HCT116 (cell line): ENCODE results near the gene IYD. TPM values are rescaled to one million over a fixed set of nuclear protein-coding genes. Genes with fewer than 3 reads are reported as not detected.

Experiments
- ATAC-seq: fragments of 200-7000 bp; cut with Tn5 transposase; 2 replicates; pipeline ENCODE4 v1.9.1; 2020; ENCODE audit warnings: mild to moderate bottlenecking, moderate library complexity
- BruUV-seq: library from RNA; stranded (reverse); fragments of 400-500 nt; replicated peaks from 2 replicates; lab custom pipeline; 2021; lab: Mats Ljungman, UMichigan
- CTCF ChIA-PET: fragments of 300-600 bp; sonication (Branson Sonifier 250); formaldehyde crosslinking; loops from one replicate; lab custom pipeline; 2021; ENCODE audit warnings: antibody characterized with exemption; lab: Charles Lee
- POLR2A ChIA-PET: fragments of 300-600, 350-600 bp; sonication (Branson Sonifier 250); formaldehyde crosslinking; loops from one replicate; lab custom pipeline; 2021; ENCODE audit warnings: antibody characterized with exemption; lab: Charles Lee
- RAD21 ChIA-PET, 2 experiments: fragments of 300-600 bp; sonication (Branson Sonifier 250); formaldehyde crosslinking; loops; one replicate each; lab custom pipeline; 2023; ENCODE audit warnings: low total read pairs in 2 of 2; ENCODE audit not compliant: uncharacterized antibody in 2 of 2, unreplicated experiment in 2 of 2, low non-redundant PET in 1 of 2; lab: Charles Lee
- DNase-seq: peaks from one replicate; pipeline ENCODE4 v3.0.0-alpha.2; 2010; ENCODE audit warnings: low read depth, low spot score
- H2AFZ ChIP-seq: fragments of 200-600 bp; shearing (Covaris generic), sonication (generic); 2 replicates; pipeline ENCODE4 v1.6.1; 2017; ENCODE audit warnings: low read depth, mixed run types, mixed read lengths, antibody characterized with exemption, low read length; ENCODE audit not compliant: poor library complexity, severe bottlenecking
- H3K27ac ChIP-seq: 2 replicates; pipeline ENCODE4 v1.5.1; 2012; ENCODE audit warnings: low read depth, low read length
- H3K27me3 ChIP-seq: fragments of 200-600 bp; sonication (generic); 2 replicates; pipeline ENCODE4 v1.6.1; 2016; ENCODE audit warnings: mixed run types, low read length, mixed read lengths; ENCODE audit not compliant: insufficient read depth
- H3K36me3 ChIP-seq, 2 experiments: fragments of 200-500 bp in 1 of 2; fragments of 200-600 bp in 1 of 2; sonication (Bioruptor generic) in 1 of 2; sonication (generic) in 1 of 2; 2 replicates each; pipeline versions ENCODE4 v1.5.1 to v1.6.1; 2014 to 2016; ENCODE audit warnings: low read length in 2 of 2, inconsistent platforms in 1 of 2, mixed read lengths in 1 of 2, mixed run types in 1 of 2; ENCODE audit not compliant: insufficient read depth in 2 of 2, control insufficient read depth in 1 of 2
- H3K4me1 ChIP-seq, 2 experiments: fragments of 200-600 bp in 1 of 2; sonication (generic) in 1 of 2; 2 replicates each; pipeline versions ENCODE4 v1.5.1 to v1.6.1; 2012 to 2017; ENCODE audit warnings: low read length in 2 of 2, inconsistent platforms in 1 of 2, mild to moderate bottlenecking in 1 of 2, mixed read lengths in 1 of 2, mixed run types in 1 of 2, moderate library complexity in 1 of 2; ENCODE audit not compliant: insufficient read depth in 2 of 2, control insufficient read depth in 1 of 2
- H3K4me2 ChIP-seq: fragments of 200-600 bp; sonication (generic); 2 replicates; pipeline ENCODE4 v1.6.1; 2017; ENCODE audit warnings: mixed run types, low read length, mixed read lengths
- H3K4me3 ChIP-seq, 2 experiments: fragments of 200-600 bp in 1 of 2; sonication (generic) in 1 of 2; replicated peaks in 1 of 2; 2 replicates each; pipeline ENCODE4 v1.5.1; 2011 to 2016; ENCODE audit warnings: low read length in 2 of 2, control low read depth in 1 of 2, low read depth in 1 of 2, mild to moderate bottlenecking in 1 of 2, mixed read lengths in 1 of 2, mixed run types in 1 of 2
- H3K79me2 ChIP-seq: fragments of 200-600 bp; sonication (generic); 2 replicates; pipeline ENCODE4 v1.6.1; 2017; ENCODE audit warnings: mild to moderate bottlenecking, mixed run types, low read length, moderate library complexity, mixed read lengths; ENCODE audit not compliant: insufficient read depth
- H3K9ac ChIP-seq: fragments of 200-600 bp; sonication (generic); 2 replicates; pipeline ENCODE4 v1.6.1; 2016; ENCODE audit warnings: low read length, mixed read lengths
- H3K9me2 ChIP-seq: fragments of 200-600 bp; sonication (generic), shearing (Covaris generic); 2 replicates; pipeline ENCODE4 v1.6.1; 2017; ENCODE audit warnings: mixed run types, mild to moderate bottlenecking, moderate library complexity; ENCODE audit not compliant: insufficient read depth
- H3K9me3 ChIP-seq, 2 experiments: fragments of 200-500 bp in 1 of 2; fragments of 200-600 bp in 1 of 2; sonication (Bioruptor generic) in 1 of 2; sonication (generic) in 1 of 2; 2 replicates each; pipeline ENCODE4 v1.6.1; 2014 to 2017; ENCODE audit warnings: low read length in 2 of 2, mixed read lengths in 2 of 2, inconsistent platforms in 1 of 2, low read depth in 1 of 2, mild to moderate bottlenecking in 1 of 2, mixed run types in 1 of 2, moderate library complexity in 1 of 2; ENCODE audit not compliant: control insufficient read depth in 1 of 2, insufficient read depth in 1 of 2
- H4K20me1 ChIP-seq: fragments of 200-600 bp; sonication (generic), shearing (Covaris generic); 2 replicates; pipeline ENCODE4 v1.6.1; 2017; ENCODE audit warnings: mixed run types, mild to moderate bottlenecking, moderate library complexity; ENCODE audit not compliant: insufficient read depth
- CEBPB ChIP-seq: IDR thresholded peaks from 2 replicates; pipeline ENCODE4 v1.6.1; 2012; ENCODE audit warnings: low read depth
- EGR1 ChIP-seq: IDR thresholded peaks from 2 replicates; pipeline ENCODE4 v1.6.1; 2012; ENCODE audit warnings: low read depth
- EZH2 ChIP-seq: fragments of 200-600 bp; sonication (generic); IDR thresholded peaks from 2 replicates; pipeline ENCODE4 v1.6.1; 2017; ENCODE audit warnings: antibody characterized with exemption, mixed run types
- POLR2A ChIP-seq: IDR thresholded peaks from 2 replicates; pipeline ENCODE4 v1.7.0; 2011; ENCODE audit warnings: borderline replicate concordance; ENCODE audit not compliant: insufficient read depth, insufficient read length; ENCODE audit errors: extremely low read depth
- POLR2AphosphoS5 ChIP-seq: IDR thresholded peaks from 2 replicates; pipeline ENCODE4 v1.6.1; 2011; ENCODE audit warnings: mild to moderate bottlenecking, low read depth, low read length, moderate library complexity
- RAD21 ChIP-seq: IDR thresholded peaks from 2 replicates; pipeline ENCODE4 v1.6.1; 2012; ENCODE audit warnings: low read depth, mild to moderate bottlenecking
- REST ChIP-seq: IDR thresholded peaks from 2 replicates; pipeline ENCODE4 v1.6.1; 2012; ENCODE audit warnings: low read depth
- SIN3A ChIP-seq: IDR thresholded peaks from 2 replicates; pipeline ENCODE4 v1.6.1; 2012; ENCODE audit warnings: low read depth
- SRF ChIP-seq: IDR thresholded peaks from 2 replicates; pipeline ENCODE4 v1.6.1; 2012; ENCODE audit warnings: low read depth
- TCF7L2 ChIP-seq: IDR thresholded peaks from 2 replicates; pipeline ENCODE4 v1.7.0; 2011; ENCODE audit warnings: borderline replicate concordance, inconsistent platforms; ENCODE audit not compliant: insufficient read depth, insufficient read length; ENCODE audit errors: extremely low read depth
- YY1 ChIP-seq: IDR thresholded peaks from 2 replicates; pipeline ENCODE4 v1.6.1; 2011; ENCODE audit warnings: low read length, low read depth, moderate library complexity, mild to moderate bottlenecking; ENCODE audit not compliant: insufficient replicate concordance; ENCODE audit errors: extremely low read depth
- intact Hi-C: fragments of 100-400 bp; cut with micrococcal nuclease; formaldehyde crosslinking; loops from 2 replicates; pipeline ENCODE4 v1.10.0; 2022
- total RNA-seq: library from RNA; stranded (reverse); gene quantifications from one replicate; pipeline ENCODE4 v1.2.1, GENCODE V29; 2021; ENCODE audit not compliant: unreplicated experiment

The IYD gene
- total RNA-seq, 1 experiment from 2014 or later = not detected

GRCh38 chr6:150322466-150322871, 46.3 kb upstream of the IYD start (continued):
- TF ChIP-seq SIN3A (no peak), CEBPB (no peak), POLR2A (no peak), TCF7L2 (no peak), SRF (no peak), EZH2 (no peak), RAD21 (no peak), EGR1 (no peak), YY1 (no peak), POLR2AphosphoS5 (no peak)

GRCh38 chr6:150323205-150323604, 45.6 kb upstream of the IYD start:
- no peak overlapping the region for H3K27ac ChIP-seq
- no peaks in the 10 kb centered on the region for H4K20me1 ChIP-seq
- TF ChIP-seq CEBPB (peak; percentile 62), REST (no peak)
- no TSS peak for BruUV-seq
- no peak overlapping the region for H3K9ac ChIP-seq
- H3K79me2 ChIP-seq = no peaks in the 10 kb centered on the region
- no peak overlapping the region for H2AFZ ChIP-seq
- ChIA-PET POLR2A (no interaction called here), RAD21 (no interaction called here), CTCF (interaction anchor here (1.4 kb wide), 1 partner anchor 252 kb away, joined by 4 read pairs; no protein-coding TSS in a partner anchor)
- H3K9me3 ChIP-seq = no peaks in the 10 kb centered on the region
- H3K4me1 ChIP-seq = peaks cover 3 to 9% of the 10 kb centered on the region in 2 experiments; a peak in 2 of 4 replicates
- H3K4me2 ChIP-seq = no peak overlapping the region
- H3K9me2 ChIP-seq = no peaks in the 10 kb centered on the region
- intact Hi-C loops = no loop called here
- H3K27me3 ChIP-seq = no peaks in the 10 kb centered on the region
- no peaks in the 10 kb centered on the region for H3K36me3 ChIP-seq
- ATAC-seq (no peak), DNase-seq (no peak)
- no peak overlapping the region for H3K4me3 ChIP-seq
